Ascending aorta (tissue), 2 donors: ENCODE results near the gene RARA. TPM values are rescaled to one million over a fixed set of nuclear protein-coding genes. Genes with fewer than 3 reads are reported as not detected.

Source experiments
- DNase-seq, 2 donors: peaks; one replicate each; pipeline ENCODE4 v3.0.0-alpha.2; 2019; ENCODE audit warnings: low spot score in 2 of 2
- H3K27ac ChIP-seq, 2 donors: fragments of 200-600 bp; sonication (generic); one replicate each; pipeline ENCODE4 v1.5.1; 2016 to 2017; ENCODE audit warnings: mild to moderate bottlenecking in 1 of 2
- H3K27me3 ChIP-seq: fragments of 200-600 bp; sonication (generic); one replicate; pipeline ENCODE4 v1.5.1; 2017
- H3K36me3 ChIP-seq, 2 donors: fragments of 200-600 bp; sonication (generic); one replicate each; pipeline ENCODE4 v1.5.1; 2016
- H3K4me1 ChIP-seq, 2 donors: fragments of 200-600 bp; sonication (generic); one replicate each; pipeline ENCODE4 v1.5.1; 2016 to 2017; ENCODE audit warnings: mild to moderate bottlenecking in 1 of 2
- H3K4me3 ChIP-seq, 2 donors: fragments of 200-600 bp; sonication (generic); one replicate each; pipeline ENCODE4 v1.5.1; 2016 to 2017; ENCODE audit warnings: mild to moderate bottlenecking in 1 of 2
- H3K9me3 ChIP-seq, 2 donors: fragments of 200-600 bp; sonication (generic); one replicate each; pipeline ENCODE4 v1.5.1; 2016
- CTCF ChIP-seq, 3 experiments: fragments of 200-600 bp in 2 of 3; fragments of 450-650 bp in 1 of 3; sonication (generic) in 2 of 3; IDR thresholded peaks; one replicate each; pipeline ENCODE4 v1.5.1; 2016 to 2019; ENCODE audit warnings: antibody characterized with exemption in 3 of 3, mild to moderate bottlenecking in 1 of 3, moderate library complexity in 1 of 3
- intact Hi-C: fragments of 100-400 bp; cut with DNase I; formaldehyde crosslinking; loops from one replicate; pipeline ENCODE4 v1.15.1; 2023
- total RNA-seq: library from RNA; depleted of rRNA; stranded (reverse); fragments of >200 nt; gene quantifications from one replicate; pipeline ENCODE4 v1.1.0, GENCODE V29; 2016

RARA gene
- total RNA-seq, 1 donor from 2014 or later = 77.3 TPM

GRCh38 chr17:40322358-40323315 lies 13.7 kb downstream of the RARA start:
- Histone ChIP-seq H3K9me3 (no peaks in the 10 kb centered on the region), H3K4me1 (peaks cover 48 to 87% of the 10 kb centered on the region in 2 donors), H3K4me3 (peak overlapping the region; percentile 37 to 86), H3K36me3 (no peaks in the 10 kb centered on the region), H3K27me3 (no peaks in the 10 kb centered on the region), H3K27ac (peak overlapping the region; percentile 90 to 91)
- peak; percentile 80 to 94 for DNase-seq
- TF ChIP-seq CTCF (IDR thresholded peaks at IDR 0.05) = no peak
- intact Hi-C loops = loop anchor here (1.0 kb wide), 2 partner anchors 10 to 19 kb away; no protein-coding TSS in a partner anchor

GRCh38 chr17:40323391-40324381 lies 14.7 kb downstream of the RARA start:
- peak overlapping the region; percentile 15 to 86 for H3K4me3 ChIP-seq
- H3K36me3 ChIP-seq = no peaks in the 10 kb centered on the region
- peaks cover 52 to 91% of the 10 kb centered on the region in 2 donors for H3K4me1 ChIP-seq
- peak overlapping the region; percentile 90 to 91 for H3K27ac ChIP-seq
- no peaks in the 10 kb centered on the region for H3K9me3 ChIP-seq
- no peaks in the 10 kb centered on the region for H3K27me3 ChIP-seq
- DNase-seq = peak in 1 of 2 donors; percentile 90
- TF ChIP-seq CTCF (IDR thresholded peaks at IDR 0.05) = no peak
- intact Hi-C loops = loop anchor here (1.0 kb wide), 1 partner anchor 18 kb away; no protein-coding TSS in a partner anchor

- Histone ChIP-seq H3K9me3 (no peaks in the 10 kb centered on the region), H3K27me3 (no peaks in the 10 kb centered on the region), H3K4me1 (peaks cover 49 to 87% of the 10 kb centered on the region in 2 donors), H3K4me3 (no peak overlapping the region), H3K27ac (peak overlapping the region; percentile 90 to 91), H3K36me3 (no peaks in the 10 kb centered on the region)
- no peak for TF ChIP-seq CTCF (IDR thresholded peaks at IDR 0.05)
- no peak for DNase-seq
- intact Hi-C loops = no loop called here
These were observed 16.4 kb downstream of the RARA start for GRCh38 chr17:40325156-40326013.

- peak overlapping the region in 1 of 2 donors; percentile 29 for H3K4me3 ChIP-seq
These were observed 17.2 kb downstream of the RARA start for GRCh38 chr17:40326014-40326831.

More at GRCh38 chr17:40326014-40326831, 17.2 kb downstream of the RARA start:
- intact Hi-C loops = no loop called here
- Histone ChIP-seq H3K27me3 (no peaks in the 10 kb centered on the region), H3K36me3 (no peaks in the 10 kb centered on the region), H3K9me3 (no peaks in the 10 kb centered on the region), H3K27ac (peak overlapping the region; percentile 90 to 91), H3K4me1 (peaks cover 56 to 87% of the 10 kb centered on the region in 2 donors)
- TF ChIP-seq CTCF (IDR thresholded peaks at IDR 0.05) = no peak
- DNase-seq = no peak
